GM06990 (cell line): ENCODE results near the gene CDK5RAP2.

Experiments
- DNase-seq: peaks from one replicate; pipeline ENCODE4 v3.0.0-alpha.2; 2011; ENCODE audit not compliant: insufficient read length; ENCODE audit errors: extremely low read depth
- H3K27me3 ChIP-seq: replicated peaks from 2 replicates; pipeline ENCODE4 v1.6.0; 2011; ENCODE audit warnings: low read length; ENCODE audit not compliant: control insufficient read depth, insufficient read depth
- H3K36me3 ChIP-seq: 2 replicates; pipeline ENCODE4 v1.5.1; 2011; ENCODE audit warnings: low read length; ENCODE audit not compliant: control insufficient read depth, insufficient read depth
- H3K4me3 ChIP-seq: replicated peaks from 2 replicates; pipeline ENCODE4 v1.5.1; 2011; ENCODE audit warnings: low read depth, mild to moderate bottlenecking, control low read depth, low read length
- TF ChIP-seq, protein P1 (sequence below): IDR thresholded peaks from 2 replicates; pipeline ENCODE4 v1.5.1; 2011; ENCODE audit warnings: low read length, control low read depth, mild to moderate bottlenecking, inconsistent platforms; ENCODE audit not compliant: insufficient read depth, poor library complexity, severe bottlenecking

Gene CDK5RAP2

DNA sequence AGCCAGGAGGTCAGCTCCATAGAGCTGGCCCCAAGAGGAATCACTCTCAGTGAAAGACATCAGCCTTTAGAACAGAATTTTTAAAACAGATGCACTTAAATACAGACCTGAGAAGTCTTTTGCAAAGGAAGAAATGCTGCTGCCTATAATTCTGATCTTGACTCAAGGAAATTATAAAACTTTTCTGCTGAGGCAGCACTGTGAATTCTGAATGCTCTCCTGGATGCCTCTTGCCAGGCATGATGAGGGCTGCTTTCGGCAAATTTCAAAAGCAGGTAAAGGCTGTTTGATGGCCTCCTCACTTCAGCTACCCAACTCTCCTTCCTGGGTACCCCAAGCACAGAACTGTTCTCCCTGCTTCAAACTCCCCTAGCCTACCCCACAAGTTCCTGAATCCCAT lies 174.8 kb downstream of the CDK5RAP2 start:
- TF ChIP-seq, protein P1, sequence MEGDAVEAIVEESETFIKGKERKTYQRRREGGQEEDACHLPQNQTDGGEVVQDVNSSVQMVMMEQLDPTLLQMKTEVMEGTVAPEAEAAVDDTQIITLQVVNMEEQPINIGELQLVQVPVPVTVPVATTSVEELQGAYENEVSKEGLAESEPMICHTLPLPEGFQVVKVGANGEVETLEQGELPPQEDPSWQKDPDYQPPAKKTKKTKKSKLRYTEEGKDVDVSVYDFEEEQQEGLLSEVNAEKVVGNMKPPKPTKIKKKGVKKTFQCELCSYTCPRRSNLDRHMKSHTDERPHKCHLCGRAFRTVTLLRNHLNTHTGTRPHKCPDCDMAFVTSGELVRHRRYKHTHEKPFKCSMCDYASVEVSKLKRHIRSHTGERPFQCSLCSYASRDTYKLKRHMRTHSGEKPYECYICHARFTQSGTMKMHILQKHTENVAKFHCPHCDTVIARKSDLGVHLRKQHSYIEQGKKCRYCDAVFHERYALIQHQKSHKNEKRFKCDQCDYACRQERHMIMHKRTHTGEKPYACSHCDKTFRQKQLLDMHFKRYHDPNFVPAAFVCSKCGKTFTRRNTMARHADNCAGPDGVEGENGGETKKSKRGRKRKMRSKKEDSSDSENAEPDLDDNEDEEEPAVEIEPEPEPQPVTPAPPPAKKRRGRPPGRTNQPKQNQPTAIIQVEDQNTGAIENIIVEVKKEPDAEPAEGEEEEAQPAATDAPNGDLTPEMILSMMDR: no peak
- peaks cover 27% of the 10 kb centered on the region for H3K36me3 ChIP-seq
- H3K27me3 ChIP-seq: no peaks in the 10 kb centered on the region
- no peak overlapping the region for H3K4me3 ChIP-seq
- no peak for DNase-seq

DNA sequence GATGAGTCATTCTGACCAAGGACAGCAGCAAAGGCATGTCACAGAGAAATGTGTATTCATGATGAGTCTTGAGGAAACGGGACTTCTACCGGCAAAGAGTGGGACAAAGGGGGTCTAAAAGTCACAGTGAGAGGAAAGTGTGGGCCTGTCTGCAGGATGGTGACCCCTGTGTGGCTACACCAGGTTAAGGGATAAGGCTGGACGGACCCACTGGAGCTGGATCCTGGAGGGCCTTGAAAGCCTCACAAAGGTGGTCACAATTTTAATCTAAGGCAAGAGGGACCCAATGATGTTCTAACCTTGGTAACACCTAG lies 176.5 kb downstream of the CDK5RAP2 start:
- Histone ChIP-seq H3K27me3 (no peaks in the 10 kb centered on the region), H3K4me3 (no peak overlapping the region), H3K36me3 (peaks cover 24% of the 10 kb centered on the region)
- no peak for DNase-seq
- TF ChIP-seq, protein P1: no peak

- DNase-seq: no peak
- TF ChIP-seq, protein P1: no peak
- Histone ChIP-seq H3K27me3 (no peaks in the 10 kb centered on the region), H3K36me3 (peaks cover 22% of the 10 kb centered on the region), H3K4me3 (no peak overlapping the region)
Measured at GRCh38 chr9:120402741-120403542, 177.0 kb downstream of the CDK5RAP2 start.

DNA sequence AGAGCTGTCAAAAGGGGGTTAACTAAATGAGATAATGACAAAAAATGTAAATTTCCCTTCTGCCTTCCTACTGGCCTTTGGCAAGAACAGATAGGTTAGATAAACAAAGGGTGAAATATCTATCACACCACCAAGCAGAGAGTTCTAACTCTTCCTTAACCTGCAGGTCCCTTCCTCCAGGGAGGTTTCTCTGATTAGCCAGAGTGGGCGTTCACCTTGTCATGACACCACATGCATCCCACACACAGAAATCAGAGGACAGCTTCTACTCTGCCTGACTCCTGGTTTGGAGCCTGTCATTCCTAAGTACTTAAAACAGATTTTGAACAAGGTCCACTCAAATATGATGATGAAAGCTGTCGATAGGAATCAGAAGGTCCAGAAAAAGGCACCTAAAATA lies 180.0 kb downstream of the CDK5RAP2 start:
- Histone ChIP-seq H3K4me3 (no peak overlapping the region), H3K27me3 (no peaks in the 10 kb centered on the region), H3K36me3 (peaks cover 22% of the 10 kb centered on the region)
- TF ChIP-seq, protein P1: no peak
- DNase-seq: no peak

- Histone ChIP-seq H3K4me3 (no peak overlapping the region), H3K36me3 (peaks cover 25% of the 10 kb centered on the region), H3K27me3 (no peaks in the 10 kb centered on the region)
- no peak for DNase-seq
- TF ChIP-seq, protein P1: no peak
Measured at GRCh38 chr9:120398286-120398685, 181.7 kb downstream of the CDK5RAP2 start.

- DNase-seq: no peak
- H3K4me3 ChIP-seq: no peak overlapping the region
- H3K36me3 ChIP-seq: peaks cover 27% of the 10 kb centered on the region
- TF ChIP-seq, protein P1: no peak
- no peaks in the 10 kb centered on the region for H3K27me3 ChIP-seq
Measured at GRCh38 chr9:120397453-120397852, 182.5 kb downstream of the CDK5RAP2 start.
